Keratinocyte (primary cell): ENCODE results near the gene HDAC3. TPM values are rescaled to one million over a fixed set of nuclear protein-coding genes. Genes with fewer than 3 reads are reported as not detected.

Experiments
- DNase-seq: peaks from one replicate; pipeline ENCODE4 v3.0.0-alpha.2; 2011; ENCODE audit warnings: low read depth, missing footprints, low spot score
- FAIRE-seq: peaks from 2 replicates; lab custom pipeline; 2011; peaks lifted over from hg19 to GRCh38; lab: Jason Lieb, UNC
- H2AFZ ChIP-seq: 2 replicates; pipeline ENCODE4 v1.6.0; 2012; ENCODE audit warnings: low read length, control low read depth, inconsistent platforms; ENCODE audit not compliant: control insufficient read depth
- H3K27ac ChIP-seq: 2 replicates; pipeline ENCODE4 v1.5.1; 2011; ENCODE audit warnings: low read length; ENCODE audit not compliant: control insufficient read depth, insufficient read depth
- H3K27me3 ChIP-seq: 3 replicates; pipeline ENCODE4 v1.6.0; 2011; ENCODE audit warnings: low read length; ENCODE audit not compliant: control insufficient read depth, insufficient read depth; ENCODE audit errors: extremely low read depth
- H3K36me3 ChIP-seq, 2 experiments: 2 replicates in 1 of 2; 3 replicates in 1 of 2; pipeline ENCODE4 v1.5.1; 2011; ENCODE audit warnings: low read length in 2 of 2, mild to moderate bottlenecking in 1 of 2; ENCODE audit not compliant: control insufficient read depth in 2 of 2, insufficient read depth in 2 of 2; ENCODE audit errors: extremely low read depth in 1 of 2
- H3K4me1 ChIP-seq: 3 replicates; pipeline ENCODE4 v1.5.1; 2011; ENCODE audit warnings: low read length; ENCODE audit not compliant: control insufficient read depth, insufficient read depth; ENCODE audit errors: extremely low read depth
- H3K4me2 ChIP-seq: 3 replicates; pipeline ENCODE4 v1.6.0; 2011; ENCODE audit warnings: low read depth, low read length; ENCODE audit not compliant: control insufficient read depth, insufficient read depth; ENCODE audit errors: extremely low read depth
- H3K4me3 ChIP-seq, 3 experiments: fragments of 200-600 bp in 1 of 3; sonication (generic) in 1 of 3; 2 replicates in 2 of 3; 3 replicates in 1 of 3; pipeline ENCODE4 v1.5.1; 2011 to 2016; ENCODE audit warnings: low read length in 3 of 3, mild to moderate bottlenecking in 3 of 3, control low read depth in 2 of 3, inconsistent platforms in 1 of 3, low read depth in 1 of 3, mixed read lengths in 1 of 3, mixed run types in 1 of 3, moderate library complexity in 1 of 3; ENCODE audit not compliant: control insufficient read depth in 2 of 3, insufficient read depth in 2 of 3; ENCODE audit errors: extremely low read depth in 1 of 3
- H3K79me2 ChIP-seq: 2 replicates; pipeline ENCODE4 v1.6.0; 2012; ENCODE audit warnings: low read length; ENCODE audit not compliant: control insufficient read depth, insufficient read depth
- H3K9ac ChIP-seq: 3 replicates; pipeline ENCODE4 v1.6.0; 2011; ENCODE audit warnings: low read length; ENCODE audit not compliant: control insufficient read depth, insufficient read depth; ENCODE audit errors: extremely low read depth
- H3K9me1 ChIP-seq: 3 replicates; pipeline ENCODE4 v1.6.0; 2011; ENCODE audit warnings: low read length; ENCODE audit not compliant: control insufficient read depth, insufficient read depth; ENCODE audit errors: extremely low read depth
- H3K9me3 ChIP-seq: 2 replicates; pipeline ENCODE4 v1.5.1; 2012; ENCODE audit warnings: low read depth, low read length; ENCODE audit not compliant: control insufficient read depth
- H4K20me1 ChIP-seq: 3 replicates; pipeline ENCODE4 v1.6.0; 2011; ENCODE audit warnings: low read length; ENCODE audit not compliant: control insufficient read depth, insufficient read depth; ENCODE audit errors: extremely low read depth
- EZH2 ChIP-seq: IDR thresholded peaks from one replicate; pipeline ENCODE4 v1.6.1; 2012; ENCODE audit warnings: inconsistent platforms, mild to moderate bottlenecking, low read length, moderate library complexity
- dilution Hi-C: fragments of 300-500 bp; cut with MboI; formaldehyde crosslinking; loops from one replicate; pipeline ENCODE4 v1.7.0; 2020; ENCODE audit warnings: low sequenced_read_pairs; ENCODE audit not compliant: extremely low pct_ligation_motif_present
- polyA plus RNA-seq, 5 experiments: library from polyadenylated mRNA; depleted of rRNA in 3 of 5; stranded (reverse) in 3 of 5; stranded (forward) in 1 of 5; unstranded in 1 of 5; fragments of >200 nt; gene quantifications; 1 replicate in 1 of 5; 2 replicates in 3 of 5; 3 replicates in 1 of 5; pipeline versions ENCODE4 v1.2.1 to v1.2.3, GENCODE V29; 2011 to 2012; ENCODE audit warnings: missing spikeins in 2 of 5, low read depth in 1 of 5, low replicate concordance in 1 of 5
- TF ChIP-seq, protein P1 (sequence below), 3 experiments: IDR thresholded peaks in 1 of 3; conservative IDR thresholded peaks in 1 of 3; optimal IDR thresholded peaks in 1 of 3; 2 replicates in 2 of 3; 3 replicates in 1 of 3; pipeline versions ENCODE3 to v1.5.1; 2011; ENCODE audit warnings: low read length in 3 of 3, mild to moderate bottlenecking in 3 of 3, moderate library complexity in 2 of 3, control low read depth in 1 of 3, inconsistent platforms in 1 of 3; ENCODE audit not compliant: insufficient read depth in 2 of 3; ENCODE audit errors: extremely low read depth in 1 of 3

Gene HDAC3
- polyA plus RNA-seq, 1 donor (not counting 4 experiments of a cell fraction or from before 2014, with no cell fraction given), result 97.4 TPM

- Histone ChIP-seq H3K9me3 (no peaks in the 10 kb centered on the region), H3K9me1 (no peaks in the 10 kb centered on the region), H3K79me2 (peaks cover 45% of the 10 kb centered on the region), H3K36me3 (peaks cover 4 to 9% of the 10 kb centered on the region in 2 experiments), H3K4me1 (peaks cover 14% of the 10 kb centered on the region), H4K20me1 (peaks cover 4% of the 10 kb centered on the region), H2AFZ (peak overlapping the region; percentile 98), H3K9ac (peak overlapping the region; percentile 93), H3K4me2 (peak overlapping the region; percentile 100), H3K27me3 (no peaks in the 10 kb centered on the region), H3K27ac (peak overlapping the region; percentile 87), H3K4me3 (peak overlapping the region; percentile 84 to 97 (median 87))
- dilution Hi-C loops, result no loop called here
- no peak for FAIRE-seq
- no peak for DNase-seq
- TF ChIP-seq, protein P1, sequence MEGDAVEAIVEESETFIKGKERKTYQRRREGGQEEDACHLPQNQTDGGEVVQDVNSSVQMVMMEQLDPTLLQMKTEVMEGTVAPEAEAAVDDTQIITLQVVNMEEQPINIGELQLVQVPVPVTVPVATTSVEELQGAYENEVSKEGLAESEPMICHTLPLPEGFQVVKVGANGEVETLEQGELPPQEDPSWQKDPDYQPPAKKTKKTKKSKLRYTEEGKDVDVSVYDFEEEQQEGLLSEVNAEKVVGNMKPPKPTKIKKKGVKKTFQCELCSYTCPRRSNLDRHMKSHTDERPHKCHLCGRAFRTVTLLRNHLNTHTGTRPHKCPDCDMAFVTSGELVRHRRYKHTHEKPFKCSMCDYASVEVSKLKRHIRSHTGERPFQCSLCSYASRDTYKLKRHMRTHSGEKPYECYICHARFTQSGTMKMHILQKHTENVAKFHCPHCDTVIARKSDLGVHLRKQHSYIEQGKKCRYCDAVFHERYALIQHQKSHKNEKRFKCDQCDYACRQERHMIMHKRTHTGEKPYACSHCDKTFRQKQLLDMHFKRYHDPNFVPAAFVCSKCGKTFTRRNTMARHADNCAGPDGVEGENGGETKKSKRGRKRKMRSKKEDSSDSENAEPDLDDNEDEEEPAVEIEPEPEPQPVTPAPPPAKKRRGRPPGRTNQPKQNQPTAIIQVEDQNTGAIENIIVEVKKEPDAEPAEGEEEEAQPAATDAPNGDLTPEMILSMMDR (optimal IDR thresholded peaks at IDR 0.05 in 1 of 3, IDR thresholded peaks at IDR 0.05 in 1 of 3, conservative IDR thresholded peaks at IDR 0.05 in 1 of 3; ENCODE audit: extremely low read depth in 1 of 3, insufficient read depth in 2 of 3, low read length in 3 of 3), result no peak
- no peak for TF ChIP-seq EZH2
These were observed 590 bp downstream of the HDAC3 start for GRCh38 chr5:141636106-141636412.

DNA sequence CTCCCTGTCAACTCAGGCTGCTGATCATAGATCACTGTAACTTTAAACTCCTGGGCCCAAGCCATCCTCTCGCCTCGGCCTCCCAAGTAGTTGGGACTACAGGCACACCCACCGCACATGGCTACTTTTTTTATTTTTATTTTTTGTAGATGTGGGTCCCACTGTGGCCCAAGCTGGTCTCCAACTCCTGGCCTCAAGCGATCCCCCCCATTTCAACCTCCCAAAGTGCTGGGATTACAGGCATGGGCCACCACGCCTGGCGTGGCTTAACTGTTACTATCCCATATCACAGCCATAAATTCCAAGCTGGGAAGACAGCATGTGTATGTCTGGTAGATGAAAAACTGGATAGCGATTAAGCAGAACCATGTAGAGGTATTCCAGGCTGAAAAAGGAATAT lies 1.0 kb downstream of the HDAC3 start:
- H3K4me3 ChIP-seq, result peak overlapping the region; percentile 84 to 97 (median 87)
- H3K79me2 ChIP-seq, result peaks cover 47% of the 10 kb centered on the region
- TF ChIP-seq, protein P1 (optimal IDR thresholded peaks at IDR 0.05 in 1 of 3, IDR thresholded peaks at IDR 0.05 in 1 of 3, conservative IDR thresholded peaks at IDR 0.05 in 1 of 3; ENCODE audit: extremely low read depth in 1 of 3, insufficient read depth in 2 of 3, low read length in 3 of 3), result no peak
- no peak for TF ChIP-seq EZH2
- no peaks in the 10 kb centered on the region for H3K9me1 ChIP-seq
- no peak overlapping the region for H2AFZ ChIP-seq
- no peaks in the 10 kb centered on the region for H3K9me3 ChIP-seq
- H3K27ac ChIP-seq, result peak overlapping the region; percentile 87
- H3K4me1 ChIP-seq, result peaks cover 14% of the 10 kb centered on the region
- peak overlapping the region; percentile 100 for H3K4me2 ChIP-seq
- peak overlapping the region; percentile 93 for H3K9ac ChIP-seq
- FAIRE-seq, result no peak
- dilution Hi-C loops, result no loop called here
- no peaks in the 10 kb centered on the region for H3K27me3 ChIP-seq
- peaks cover 4% of the 10 kb centered on the region for H4K20me1 ChIP-seq
- peaks cover 4 to 8% of the 10 kb centered on the region in 2 experiments for H3K36me3 ChIP-seq
- DNase-seq, result no peak
